Ascending aorta (tissue), 2 donors: ENCODE results near the gene CCNK. TPM values are rescaled to one million over a fixed set of nuclear protein-coding genes. Genes with fewer than 3 reads are reported as not detected.

Source experiments
- DNase-seq, 2 donors: peaks; one replicate each; pipeline ENCODE4 v3.0.0-alpha.2; 2019; ENCODE audit warnings: low spot score in 2 of 2
- H3K27ac ChIP-seq, 2 donors: fragments of 200-600 bp; sonication (generic); one replicate each; pipeline ENCODE4 v1.5.1; 2016 to 2017; ENCODE audit warnings: mild to moderate bottlenecking in 1 of 2
- H3K27me3 ChIP-seq: fragments of 200-600 bp; sonication (generic); one replicate; pipeline ENCODE4 v1.5.1; 2017
- H3K36me3 ChIP-seq, 2 donors: fragments of 200-600 bp; sonication (generic); one replicate each; pipeline ENCODE4 v1.5.1; 2016
- H3K4me1 ChIP-seq, 2 donors: fragments of 200-600 bp; sonication (generic); one replicate each; pipeline ENCODE4 v1.5.1; 2016 to 2017; ENCODE audit warnings: mild to moderate bottlenecking in 1 of 2
- H3K4me3 ChIP-seq, 2 donors: fragments of 200-600 bp; sonication (generic); one replicate each; pipeline ENCODE4 v1.5.1; 2016 to 2017; ENCODE audit warnings: mild to moderate bottlenecking in 1 of 2
- H3K9me3 ChIP-seq, 2 donors: fragments of 200-600 bp; sonication (generic); one replicate each; pipeline ENCODE4 v1.5.1; 2016
- CTCF ChIP-seq, 3 experiments: fragments of 200-600 bp in 2 of 3; fragments of 450-650 bp in 1 of 3; sonication (generic) in 2 of 3; IDR thresholded peaks; one replicate each; pipeline ENCODE4 v1.5.1; 2016 to 2019; ENCODE audit warnings: antibody characterized with exemption in 3 of 3, mild to moderate bottlenecking in 1 of 3, moderate library complexity in 1 of 3
- intact Hi-C: fragments of 100-400 bp; cut with DNase I; formaldehyde crosslinking; loops from one replicate; pipeline ENCODE4 v1.15.1; 2023
- total RNA-seq: library from RNA; depleted of rRNA; stranded (reverse); fragments of >200 nt; gene quantifications from one replicate; pipeline ENCODE4 v1.1.0, GENCODE V29; 2016

Gene CCNK
- total RNA-seq, 1 donor from 2014 or later: 21.9 TPM

GRCh38 chr14:99535448-99535847 is 54.2 kb downstream of the CCNK start:
- no peak for DNase-seq
- Histone ChIP-seq H3K4me1 (no peaks in the 10 kb centered on the region), H3K27ac (no peak overlapping the region), H3K9me3 (no peaks in the 10 kb centered on the region), H3K4me3 (no peak overlapping the region), H3K36me3 (no peaks in the 10 kb centered on the region), H3K27me3 (no peaks in the 10 kb centered on the region)
- no peak for TF ChIP-seq CTCF (IDR thresholded peaks at IDR 0.05)
- intact Hi-C loops: no loop called here

- no peak for TF ChIP-seq CTCF (IDR thresholded peaks at IDR 0.05)
- Histone ChIP-seq H3K27me3 (no peaks in the 10 kb centered on the region), H3K27ac (no peak overlapping the region), H3K4me1 (no peaks in the 10 kb centered on the region), H3K4me3 (no peak overlapping the region), H3K36me3 (no peaks in the 10 kb centered on the region), H3K9me3 (no peaks in the 10 kb centered on the region)
- DNase-seq: no peak
- intact Hi-C loops: no loop called here
These were observed 54.9 kb downstream of the CCNK start for GRCh38 chr14:99535908-99536778.

GRCh38 chr14:99537399-99537798 is 56.2 kb downstream of the CCNK start:
- Histone ChIP-seq H3K4me3 (no peak overlapping the region), H3K27me3 (no peaks in the 10 kb centered on the region), H3K36me3 (no peaks in the 10 kb centered on the region), H3K4me1 (no peaks in the 10 kb centered on the region), H3K27ac (no peak overlapping the region), H3K9me3 (no peaks in the 10 kb centered on the region)
- TF ChIP-seq CTCF (IDR thresholded peaks at IDR 0.05): no peak
- no peak for DNase-seq
- intact Hi-C loops: no loop called here

- H3K9me3 ChIP-seq: no peaks in the 10 kb centered on the region
- H3K4me3 ChIP-seq: no peak overlapping the region
- no peak for DNase-seq
- H3K27me3 ChIP-seq: no peaks in the 10 kb centered on the region
- H3K27ac ChIP-seq: no peak overlapping the region
- intact Hi-C loops: no loop called here
- H3K36me3 ChIP-seq: no peaks in the 10 kb centered on the region
- H3K4me1 ChIP-seq: no peaks in the 10 kb centered on the region
- TF ChIP-seq CTCF (IDR thresholded peaks at IDR 0.05): no peak
These were observed 57.1 kb downstream of the CCNK start for GRCh38 chr14:99538275-99538674.

- no peaks in the 10 kb centered on the region for H3K4me1 ChIP-seq
- DNase-seq: no peak
- intact Hi-C loops: no loop called here
- no peak for TF ChIP-seq CTCF (IDR thresholded peaks at IDR 0.05)
- H3K36me3 ChIP-seq: no peaks in the 10 kb centered on the region
- H3K4me3 ChIP-seq: no peak overlapping the region
- H3K27me3 ChIP-seq: no peaks in the 10 kb centered on the region
- no peak overlapping the region for H3K27ac ChIP-seq
- H3K9me3 ChIP-seq: no peaks in the 10 kb centered on the region
These were observed 57.5 kb downstream of the CCNK start for GRCh38 chr14:99538733-99539132.
